DMS 273 treated with DMSO at 0.1 percent for 48 hours (cell line): ENCODE results near the gene EPS15.
A peak's percentile ranks its signal among the peaks of the same experiment; 100 is the strongest.
"Not testable (repeated sequence)": the region's sequence is repeated elsewhere in the genome, so short reads cannot be mapped to it uniquely, and the experiment has no call there.

Experiments used
- DNase-seq: peaks from one replicate; lab custom pipeline; 2025; lab: John Stamatoyannopoulos, UW

The EPS15 gene

GRCh38 chr1:51331206-51332100, 187.6 kb downstream of the EPS15 start:
- peak; percentile 25 for DNase-seq

GRCh38 chr1:51330331-51331201, 188.5 kb downstream of the EPS15 start, which contains the start of gene TTC39A:
TSS of gene TTC39A (minus strand) at chr1:51330562. CDS start at chr1:51330477, 85 bp downstream.
- DNase-seq, result no peak

GRCh38 chr1:51329443-51330325, 189.4 kb downstream of the EPS15 start:
- DNase-seq, result no peak

GRCh38 chr1:51328926-51329325, 190.1 kb downstream of the EPS15 start:
- DNase-seq, result no peak

- DNase-seq, result no peak
Observed at GRCh38 chr1:51328279-51328678, 190.8 kb downstream of the EPS15 start.

- no peak for DNase-seq
Observed at GRCh38 chr1:51327386-51327785, 191.7 kb downstream of the EPS15 start.

GRCh38 chr1:51326839-51327238, 192.2 kb downstream of the EPS15 start:
- no peak for DNase-seq

GRCh38 chr1:51325878-51326755, 192.9 kb downstream of the EPS15 start:
- no peak for DNase-seq

GRCh38 chr1:51325391-51325790, 193.7 kb downstream of the EPS15 start:
- no peak for DNase-seq

- not testable (repeated sequence) for DNase-seq
Observed at GRCh38 chr1:51325011-51325385, 194.1 kb downstream of the EPS15 start.

- DNase-seq, result no peak
Observed at GRCh38 chr1:51324251-51325010, 194.6 kb downstream of the EPS15 start.

- DNase-seq, result no peak
Observed at GRCh38 chr1:51323778-51324177, 195.3 kb downstream of the EPS15 start.

GRCh38 chr1:51322417-51323101, 196.5 kb downstream of the EPS15 start:
- no peak for DNase-seq

GRCh38 chr1:51321924-51322280, 197.2 kb downstream of the EPS15 start:
- DNase-seq, result no peak

GRCh38 chr1:51320967-51321923, 197.8 kb downstream of the EPS15 start:
- no peak for DNase-seq

- DNase-seq, result no peak
Observed at GRCh38 chr1:51317798-51318197, 201.3 kb downstream of the EPS15 start.

- no peak for DNase-seq
Observed at GRCh38 chr1:51316846-51317120, 202.3 kb downstream of the EPS15 start.

GRCh38 chr1:51316113-51316845, 202.8 kb downstream of the EPS15 start:
- DNase-seq, result no peak
